Cerebellar cortex (tissue), 1 donor: Measurements from ENCODE around the gene SEMA7A.
"Not testable (repeated sequence)": the region's sequence is repeated elsewhere in the genome, so short reads cannot be mapped to it uniquely, and the experiment has no call there.

Experiments
- DNase-seq: peaks from one replicate; pipeline ENCODE4 v3.0.0-alpha.2; 2015; ENCODE audit warnings: low spot score

Gene SEMA7A

DNA sequence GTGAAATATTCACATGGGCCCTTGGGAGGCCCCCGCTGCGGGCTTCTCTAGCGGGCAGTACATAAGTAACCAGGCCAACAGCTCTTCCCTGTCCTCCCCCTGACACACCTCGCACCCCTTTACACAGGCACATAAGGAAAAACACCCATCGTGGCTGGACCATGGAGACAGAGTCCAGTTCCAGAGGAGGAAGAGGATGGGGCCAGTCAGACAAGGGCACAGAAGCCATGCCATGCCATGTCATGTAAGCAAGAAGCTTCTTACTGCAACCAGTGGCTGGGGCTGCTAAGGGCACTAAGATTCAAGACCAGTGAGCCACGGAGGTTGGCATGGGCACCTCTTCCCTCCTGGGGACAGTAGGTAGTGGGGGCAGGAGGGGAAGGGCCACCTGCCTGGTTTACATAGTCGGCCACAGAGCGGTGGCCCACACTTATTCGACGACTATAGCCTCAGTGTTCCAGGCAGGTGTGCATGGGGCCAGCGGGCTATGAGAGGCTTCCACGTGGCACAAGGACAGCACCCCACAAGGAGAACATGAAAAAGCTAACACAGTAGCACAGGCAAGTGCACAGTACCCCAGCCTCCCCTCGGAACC lies 60.6 kb downstream of the SEMA7A start:
- DNase-seq = no peak

DNA sequence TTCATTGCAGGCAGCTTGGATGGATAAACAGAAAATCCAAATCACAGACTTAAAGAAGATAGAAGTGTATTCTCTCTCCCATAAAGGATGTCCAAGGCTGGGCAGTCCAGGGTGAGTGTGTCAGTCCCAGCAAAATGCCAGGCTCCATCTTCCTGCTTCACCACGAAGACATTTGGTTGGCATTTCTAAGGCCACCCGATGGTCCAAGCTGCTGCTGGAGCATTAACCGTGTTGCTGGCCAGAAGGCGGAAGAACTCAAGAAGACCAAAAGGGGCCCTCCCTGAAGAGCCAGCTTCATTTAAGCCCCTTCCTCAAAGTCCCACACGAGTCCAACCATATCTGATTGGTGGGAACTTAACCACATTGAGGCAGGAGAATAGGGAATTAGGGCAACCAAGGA lies 63.3 kb downstream of the SEMA7A start:
- DNase-seq = no peak

DNA sequence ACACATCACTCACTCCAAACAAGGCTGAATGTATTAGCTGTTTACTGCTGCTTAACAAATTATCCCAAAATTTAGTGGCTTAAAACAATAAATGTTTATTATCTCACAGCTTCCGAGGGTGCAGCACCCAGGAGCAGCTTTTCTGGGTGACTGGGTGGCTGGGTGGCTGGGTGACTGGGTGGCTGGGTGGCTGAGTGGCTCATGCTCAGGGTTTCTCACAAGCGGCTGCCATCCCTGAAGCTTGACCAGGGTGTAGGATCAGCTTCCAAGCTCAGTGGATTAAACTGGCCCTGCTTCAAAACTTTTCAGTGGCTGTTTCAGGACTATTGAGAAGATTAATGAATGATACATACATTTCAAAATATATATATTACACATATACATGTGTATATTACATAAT lies 64.0 kb downstream of the SEMA7A start:
- DNase-seq = no peak

DNA sequence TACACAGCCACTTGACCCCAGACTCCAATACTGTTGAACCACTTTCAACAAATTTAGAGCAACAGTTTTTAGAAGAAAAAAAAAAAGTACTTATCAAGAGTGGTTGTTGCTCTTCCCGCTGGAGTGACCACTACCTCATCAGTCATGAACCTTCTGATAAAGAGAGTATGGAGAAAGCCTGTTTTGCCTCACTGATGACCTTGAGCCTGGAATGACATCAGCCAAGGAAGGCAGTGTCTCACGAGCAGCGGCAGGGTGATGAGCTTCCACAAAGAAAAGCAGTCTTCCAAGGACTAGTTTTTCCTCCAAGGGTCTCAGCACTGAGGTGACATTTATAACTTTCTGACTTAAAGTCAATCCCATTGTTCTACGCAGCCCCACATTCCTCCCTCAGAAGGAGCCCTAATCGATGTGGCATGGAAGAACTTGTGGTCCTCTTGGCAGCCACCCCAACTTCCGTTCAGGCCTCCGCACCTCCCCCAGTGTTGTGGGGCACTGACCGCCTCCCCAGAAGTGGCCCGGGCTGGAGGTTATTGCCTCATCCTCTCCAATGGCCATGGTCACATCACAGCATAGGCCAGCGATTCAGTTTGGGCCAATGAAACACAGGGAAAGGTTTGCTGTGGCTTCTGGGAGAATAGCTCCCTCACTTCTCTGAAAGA lies 64.5 kb downstream of the SEMA7A start:
- no peak for DNase-seq

DNA sequence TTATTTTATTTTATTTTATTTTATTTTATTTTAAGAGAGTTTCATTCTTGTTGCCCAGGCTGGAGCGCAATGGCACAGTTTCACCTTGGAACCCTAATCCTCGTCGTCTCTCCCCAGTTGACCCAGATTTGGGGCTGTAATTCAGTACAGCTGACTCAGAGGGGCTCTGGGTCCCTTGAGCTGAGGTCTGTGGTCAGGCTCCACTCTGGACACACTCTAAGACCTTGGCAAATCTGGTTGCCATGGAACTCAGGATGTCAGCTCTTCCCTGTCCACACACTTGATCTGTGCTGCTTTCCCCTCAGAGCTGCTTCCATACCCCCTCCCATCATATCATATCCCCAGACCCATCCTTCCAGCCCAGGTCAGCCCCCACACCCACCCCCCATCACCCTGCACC lies 65.6 kb downstream of the SEMA7A start:
- DNase-seq = no peak

DNA sequence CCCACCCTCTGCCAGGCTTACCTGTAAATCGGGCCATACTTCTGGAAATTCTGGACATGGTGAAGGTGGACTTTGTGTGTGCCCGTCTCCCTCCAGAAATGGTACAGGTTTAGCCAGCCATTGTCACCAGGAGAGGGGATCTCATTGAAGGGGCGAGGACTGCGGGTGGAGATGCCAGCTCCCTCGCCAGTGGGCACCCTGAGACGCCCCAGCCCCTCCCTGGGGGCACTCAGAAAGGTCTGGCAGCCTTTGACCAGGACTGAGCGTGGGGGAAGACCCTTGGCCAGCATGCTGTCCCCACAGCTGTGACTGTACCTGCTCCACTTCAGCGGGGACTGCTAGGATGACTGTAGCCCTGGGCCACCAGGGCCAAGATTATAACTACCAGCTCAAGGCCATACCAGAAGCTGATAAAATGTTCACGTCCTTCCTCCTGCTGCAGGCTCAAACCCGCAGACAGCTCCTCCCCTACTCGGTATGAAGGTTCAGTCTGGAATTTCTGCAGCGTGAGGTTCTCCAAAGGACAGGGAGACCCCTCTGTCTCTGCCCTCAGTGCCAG lies 66.4 kb downstream of the SEMA7A start, which contains the start of gene CYP11A1:
Gene CYP11A1, minus strand, starts transcription at position 351 of the 559 bp plus-strand sequence. Its CDS starts 61 bp downstream, at position 290.
- DNase-seq = no peak

DNA sequence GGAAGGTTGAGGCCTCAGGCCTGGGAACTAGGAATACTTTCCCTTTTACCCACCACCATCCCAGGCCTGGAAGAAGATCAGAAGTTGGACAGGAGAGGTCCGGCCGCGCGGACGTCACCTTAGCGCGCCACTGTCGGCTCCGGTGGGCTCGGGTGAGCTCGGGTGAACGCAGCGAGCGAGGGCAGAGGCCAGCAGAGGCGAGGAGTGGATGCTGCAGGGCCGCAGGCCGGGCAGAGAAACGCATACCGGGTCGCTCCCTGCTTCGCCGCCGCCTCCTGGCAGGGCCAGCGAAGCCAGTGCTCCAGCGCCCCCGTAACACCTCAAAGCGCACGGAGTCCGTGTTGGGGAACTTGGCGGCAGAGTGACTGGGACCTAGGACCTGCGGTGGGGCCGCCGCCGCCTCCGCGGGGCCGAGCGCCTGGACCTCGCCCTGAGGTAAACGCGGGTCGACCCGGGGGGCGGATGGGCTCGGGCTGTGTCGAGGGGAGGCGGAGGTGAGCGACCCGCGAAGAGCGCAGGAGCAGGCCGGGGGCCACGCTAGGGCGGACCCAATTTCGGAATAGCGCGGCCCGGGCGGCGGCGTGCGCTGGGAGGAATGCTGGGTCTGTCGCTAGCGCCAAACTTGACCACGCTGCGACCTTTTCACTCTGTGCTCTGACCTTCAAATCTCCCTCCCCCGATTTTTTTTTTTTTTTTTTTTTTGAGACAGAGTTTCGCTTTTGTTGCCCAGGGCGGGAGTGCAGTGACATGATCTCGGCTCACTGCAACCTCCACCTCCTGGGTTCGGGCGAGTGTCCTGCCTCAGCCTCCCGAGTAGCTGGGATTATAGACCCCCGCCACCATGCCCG lies 67.9 kb downstream of the SEMA7A start:
- DNase-seq = no peak

DNA sequence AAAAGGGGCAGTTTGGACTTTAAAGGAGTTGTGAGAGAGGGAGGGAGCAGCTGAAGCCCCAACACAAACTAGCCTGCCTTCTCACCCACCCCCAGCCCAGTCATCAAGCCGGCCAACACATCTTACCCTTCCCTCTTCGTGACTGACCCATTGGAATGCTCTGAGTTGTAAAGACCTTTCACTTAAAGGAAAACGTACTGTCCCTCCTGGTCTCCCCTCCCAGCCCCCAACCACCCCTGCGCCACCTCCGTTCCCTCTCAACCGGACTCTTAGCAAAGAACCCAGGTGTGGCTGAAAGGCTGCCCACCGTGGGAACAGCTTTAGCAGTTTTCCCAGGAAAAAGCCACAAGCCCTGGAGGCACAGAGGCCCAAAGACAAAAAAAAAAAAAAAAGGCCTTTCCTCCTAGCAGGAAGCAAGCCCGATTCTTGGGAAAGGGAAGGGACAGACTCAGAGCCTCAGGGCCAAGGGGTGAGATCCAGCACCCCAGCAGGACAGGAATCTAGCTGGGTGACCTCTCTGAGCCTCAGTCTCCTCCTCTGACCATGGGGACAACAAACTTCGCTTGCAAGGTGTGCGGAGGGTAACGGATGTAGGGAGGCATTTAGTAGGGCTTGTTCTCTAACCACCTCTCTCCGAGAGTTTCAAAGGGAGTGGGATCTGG lies 68.7 kb downstream of the SEMA7A start:
- no peak for DNase-seq

DNA sequence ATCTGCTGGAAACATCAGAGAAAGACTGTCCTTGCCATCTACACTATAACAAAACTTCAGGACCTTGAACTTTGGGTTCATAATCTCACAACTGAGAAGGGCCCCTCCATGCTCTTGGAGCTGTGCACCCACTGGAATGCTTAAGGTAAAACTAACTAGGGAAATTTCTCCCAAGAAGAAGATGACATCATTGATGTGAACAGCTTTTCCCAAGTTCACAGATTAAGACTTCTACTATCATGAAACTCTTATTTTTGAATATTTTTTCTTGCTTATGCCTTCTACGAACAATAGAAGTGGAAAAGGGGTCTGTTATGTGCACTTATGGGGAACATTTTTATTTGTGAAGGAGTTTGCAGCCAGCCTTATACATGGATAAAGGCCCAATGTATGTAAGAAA lies 71.3 kb downstream of the SEMA7A start:
- no peak for DNase-seq

DNA sequence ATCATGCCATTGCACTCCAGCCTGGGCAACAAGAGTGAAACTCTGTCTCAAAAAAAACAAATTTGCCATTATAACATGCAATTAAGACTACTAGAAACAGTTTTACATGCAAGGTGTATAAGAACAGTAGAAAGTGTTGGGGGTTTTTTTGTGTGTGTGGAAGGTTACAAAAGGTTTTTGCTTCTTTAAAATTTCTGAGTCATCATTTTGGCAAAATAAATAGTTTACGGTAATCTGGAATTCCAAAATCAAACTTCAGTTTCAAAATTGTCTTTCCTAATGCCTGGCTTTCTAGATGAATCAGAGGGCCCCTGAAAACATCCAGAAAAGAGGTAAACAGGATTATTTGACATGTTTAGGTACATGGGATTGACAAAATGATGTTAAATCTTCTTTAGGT lies 72.9 kb downstream of the SEMA7A start:
- DNase-seq = not testable (repeated sequence)

DNA sequence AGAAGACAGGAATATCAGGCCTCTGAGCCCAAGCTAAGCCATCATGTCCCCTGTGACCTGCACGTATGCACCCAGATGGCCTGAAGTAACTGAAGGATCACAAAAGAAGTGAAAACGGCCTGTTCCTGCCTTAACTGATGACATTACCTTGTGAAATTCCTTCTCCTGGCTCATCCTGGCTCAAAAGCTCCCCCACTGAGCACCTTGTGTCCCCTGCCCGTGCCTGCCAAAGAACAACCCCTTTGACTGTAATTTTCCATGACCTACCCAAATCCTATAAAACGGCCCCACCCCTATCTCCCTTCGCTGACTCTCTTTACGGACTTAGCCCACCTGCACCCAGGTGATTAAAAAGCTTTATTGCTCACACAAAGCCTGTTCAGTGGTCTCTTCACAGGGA lies 74.4 kb downstream of the SEMA7A start:
- peak; percentile 54 for DNase-seq
